GM23338 (cell line): ENCODE results near the gene CDC14A. TPM values are rescaled to one million over a fixed set of nuclear protein-coding genes. Genes with fewer than 3 reads are reported as not detected.
A peak's percentile ranks its signal among the peaks of the same experiment; 100 is the strongest.

Source experiments
- ATAC-seq: fragments of 200-7000 bp; cut with Tn5 transposase; 3 replicates; pipeline ENCODE4 v1.9.1; 2020
- DNase-seq: peaks from one replicate; pipeline ENCODE4 v3.0.0-alpha.2; 2015; ENCODE audit warnings: low spot score
- H2AFZ ChIP-seq: fragments of 200-600 bp; sonication (generic); 2 replicates; pipeline ENCODE4 v1.8.0; 2016; ENCODE audit warnings: antibody characterized with exemption, mild to moderate bottlenecking, moderate library complexity
- H3F3A ChIP-seq: fragments of 200-600 bp; sonication (generic); replicated peaks from 2 replicates; pipeline ENCODE4 v1.8.0; 2017; ENCODE audit warnings: antibody characterized with exemption, mixed run types, low read depth
- H3K27ac ChIP-seq: fragments of 200-600 bp; sonication (generic); 2 replicates; pipeline ENCODE4 v1.6.1; 2016; ENCODE audit warnings: low read depth
- H3K27me3 ChIP-seq: fragments of 200-600 bp; sonication (generic); 2 replicates; pipeline ENCODE4 v1.8.0; 2016; ENCODE audit warnings: mild to moderate bottlenecking, mixed run types, moderate library complexity; ENCODE audit not compliant: insufficient read depth
- H3K36me3 ChIP-seq: fragments of 200-600 bp; sonication (generic); 2 replicates; pipeline ENCODE4 v1.8.0; 2016; ENCODE audit warnings: mild to moderate bottlenecking; ENCODE audit not compliant: insufficient read depth
- H3K4me1 ChIP-seq: fragments of 200-600 bp; sonication (generic); 2 replicates; pipeline ENCODE4 v1.8.0; 2016; ENCODE audit warnings: mild to moderate bottlenecking, moderate library complexity; ENCODE audit not compliant: insufficient read depth
- H3K4me2 ChIP-seq: fragments of 200-600 bp; sonication (generic); 2 replicates; pipeline ENCODE4 v1.7.1; 2017; ENCODE audit warnings: mixed run types
- H3K4me3 ChIP-seq: fragments of 200-600 bp; sonication (generic); 2 replicates; pipeline ENCODE4 v1.6.1; 2016; ENCODE audit warnings: mixed run types
- H3K79me2 ChIP-seq: fragments of 200-600 bp; sonication (generic); replicated peaks from 2 replicates; pipeline ENCODE4 v1.8.0; 2017; ENCODE audit warnings: mild to moderate bottlenecking; ENCODE audit not compliant: insufficient read depth
- H3K9me2 ChIP-seq: fragments of 200-600 bp; sonication (generic); 2 replicates; pipeline ENCODE4 v1.8.0; 2017; ENCODE audit not compliant: insufficient read depth
- H4K20me1 ChIP-seq: fragments of 200-600 bp; sonication (generic); replicated peaks from 2 replicates; pipeline ENCODE4 v1.8.0; 2017; ENCODE audit warnings: mild to moderate bottlenecking; ENCODE audit not compliant: insufficient read depth
- H3K27ac Mint-ChIP-seq: 2 replicates; pipeline ENCODE4 v1.8.0; 2020; ENCODE audit warnings: inconsistent platforms, mild to moderate bottlenecking, moderate library complexity, mixed read lengths
- H3K27me3 Mint-ChIP-seq: 3 replicates; pipeline ENCODE4 v1.8.0; 2022; ENCODE audit warnings: low read depth, mild to moderate bottlenecking, moderate library complexity, mixed read lengths, inconsistent platforms; ENCODE audit not compliant: insufficient read depth, poor library complexity
- H3K36me3 Mint-ChIP-seq: 3 replicates; pipeline ENCODE4 v1.8.0; 2021; ENCODE audit warnings: low read depth, mild to moderate bottlenecking, inconsistent platforms, moderate library complexity, mixed read lengths
- H3K4me1 Mint-ChIP-seq: 3 replicates; pipeline ENCODE4 v1.8.0; 2020; ENCODE audit warnings: mild to moderate bottlenecking, inconsistent platforms, mixed read lengths
- H3K4me3 Mint-ChIP-seq: 3 replicates; pipeline ENCODE4 v1.8.0; 2021; ENCODE audit warnings: moderate library complexity, mild to moderate bottlenecking, inconsistent platforms, mixed read lengths
- H3K9me3 Mint-ChIP-seq: 3 replicates; pipeline ENCODE4 v1.8.0; 2020; ENCODE audit warnings: moderate library complexity, mild to moderate bottlenecking, inconsistent platforms, mixed read lengths
- polyA plus RNA-seq: library from polyadenylated mRNA; unstranded; fragments of >200 nt; fragmentation: Nextera tagmentation; extraction: Ambion mirVana; gene quantifications from 2 replicates; pipeline ENCODE4 v1.2.1, GENCODE V29; 2016
- total RNA-seq: library from RNA; depleted of rRNA; stranded (reverse); fragments of >200 nt; shearing (Covaris generic); gene quantifications from 2 replicates; pipeline ENCODE4 v1.2.3, GENCODE V29; 2014
- TF ChIP-seq, protein P1 (sequence below), 2 experiments: fragments of 200-600 bp in 1 of 2; sonication (generic) in 1 of 2; conservative IDR thresholded peaks; 2 replicates each; pipeline versions ENCODE4 v1.5.1 to v1.6.1; 2016 to 2017; ENCODE audit warnings: antibody characterized with exemption in 2 of 2, low read depth in 2 of 2, mild to moderate bottlenecking in 2 of 2, moderate library complexity in 1 of 2
- TF ChIP-seq, protein P2 (sequence below): fragments of 250-450 bp; sonication (Bioruptor Pico); IDR thresholded peaks from 2 replicates; pipeline ENCODE4 v1.5.0; 2020; ENCODE audit warnings: mild to moderate bottlenecking, moderate library complexity

The CDC14A gene
- total and polyA plus RNA-seq, 2 experiments from 2014 or later, result 11.1 to 20.8 TPM

- no peak overlapping the region for H3K4me2 ChIP-seq
- H3K4me3 ChIP-seq, result no peak overlapping the region
- no peaks in the 10 kb centered on the region for H3K9me2 ChIP-seq
- DNase-seq (no peak), ATAC-seq (no peak)
- no peaks in the 10 kb centered on the region for H3K27me3 ChIP-seq
- no peak overlapping the region for H3K27ac ChIP-seq
- no peaks in the 10 kb centered on the region for H4K20me1 ChIP-seq
- H3K79me2 ChIP-seq, result no peaks in the 10 kb centered on the region
- TF ChIP-seq, protein P1, sequence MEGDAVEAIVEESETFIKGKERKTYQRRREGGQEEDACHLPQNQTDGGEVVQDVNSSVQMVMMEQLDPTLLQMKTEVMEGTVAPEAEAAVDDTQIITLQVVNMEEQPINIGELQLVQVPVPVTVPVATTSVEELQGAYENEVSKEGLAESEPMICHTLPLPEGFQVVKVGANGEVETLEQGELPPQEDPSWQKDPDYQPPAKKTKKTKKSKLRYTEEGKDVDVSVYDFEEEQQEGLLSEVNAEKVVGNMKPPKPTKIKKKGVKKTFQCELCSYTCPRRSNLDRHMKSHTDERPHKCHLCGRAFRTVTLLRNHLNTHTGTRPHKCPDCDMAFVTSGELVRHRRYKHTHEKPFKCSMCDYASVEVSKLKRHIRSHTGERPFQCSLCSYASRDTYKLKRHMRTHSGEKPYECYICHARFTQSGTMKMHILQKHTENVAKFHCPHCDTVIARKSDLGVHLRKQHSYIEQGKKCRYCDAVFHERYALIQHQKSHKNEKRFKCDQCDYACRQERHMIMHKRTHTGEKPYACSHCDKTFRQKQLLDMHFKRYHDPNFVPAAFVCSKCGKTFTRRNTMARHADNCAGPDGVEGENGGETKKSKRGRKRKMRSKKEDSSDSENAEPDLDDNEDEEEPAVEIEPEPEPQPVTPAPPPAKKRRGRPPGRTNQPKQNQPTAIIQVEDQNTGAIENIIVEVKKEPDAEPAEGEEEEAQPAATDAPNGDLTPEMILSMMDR (conservative IDR thresholded peaks at IDR 0.05; ENCODE audit: low read depth in 2 of 2), result peak in 1 of 2 experiments; percentile 32; a peak in 2 of 4 replicates
- TF ChIP-seq, protein P2, sequence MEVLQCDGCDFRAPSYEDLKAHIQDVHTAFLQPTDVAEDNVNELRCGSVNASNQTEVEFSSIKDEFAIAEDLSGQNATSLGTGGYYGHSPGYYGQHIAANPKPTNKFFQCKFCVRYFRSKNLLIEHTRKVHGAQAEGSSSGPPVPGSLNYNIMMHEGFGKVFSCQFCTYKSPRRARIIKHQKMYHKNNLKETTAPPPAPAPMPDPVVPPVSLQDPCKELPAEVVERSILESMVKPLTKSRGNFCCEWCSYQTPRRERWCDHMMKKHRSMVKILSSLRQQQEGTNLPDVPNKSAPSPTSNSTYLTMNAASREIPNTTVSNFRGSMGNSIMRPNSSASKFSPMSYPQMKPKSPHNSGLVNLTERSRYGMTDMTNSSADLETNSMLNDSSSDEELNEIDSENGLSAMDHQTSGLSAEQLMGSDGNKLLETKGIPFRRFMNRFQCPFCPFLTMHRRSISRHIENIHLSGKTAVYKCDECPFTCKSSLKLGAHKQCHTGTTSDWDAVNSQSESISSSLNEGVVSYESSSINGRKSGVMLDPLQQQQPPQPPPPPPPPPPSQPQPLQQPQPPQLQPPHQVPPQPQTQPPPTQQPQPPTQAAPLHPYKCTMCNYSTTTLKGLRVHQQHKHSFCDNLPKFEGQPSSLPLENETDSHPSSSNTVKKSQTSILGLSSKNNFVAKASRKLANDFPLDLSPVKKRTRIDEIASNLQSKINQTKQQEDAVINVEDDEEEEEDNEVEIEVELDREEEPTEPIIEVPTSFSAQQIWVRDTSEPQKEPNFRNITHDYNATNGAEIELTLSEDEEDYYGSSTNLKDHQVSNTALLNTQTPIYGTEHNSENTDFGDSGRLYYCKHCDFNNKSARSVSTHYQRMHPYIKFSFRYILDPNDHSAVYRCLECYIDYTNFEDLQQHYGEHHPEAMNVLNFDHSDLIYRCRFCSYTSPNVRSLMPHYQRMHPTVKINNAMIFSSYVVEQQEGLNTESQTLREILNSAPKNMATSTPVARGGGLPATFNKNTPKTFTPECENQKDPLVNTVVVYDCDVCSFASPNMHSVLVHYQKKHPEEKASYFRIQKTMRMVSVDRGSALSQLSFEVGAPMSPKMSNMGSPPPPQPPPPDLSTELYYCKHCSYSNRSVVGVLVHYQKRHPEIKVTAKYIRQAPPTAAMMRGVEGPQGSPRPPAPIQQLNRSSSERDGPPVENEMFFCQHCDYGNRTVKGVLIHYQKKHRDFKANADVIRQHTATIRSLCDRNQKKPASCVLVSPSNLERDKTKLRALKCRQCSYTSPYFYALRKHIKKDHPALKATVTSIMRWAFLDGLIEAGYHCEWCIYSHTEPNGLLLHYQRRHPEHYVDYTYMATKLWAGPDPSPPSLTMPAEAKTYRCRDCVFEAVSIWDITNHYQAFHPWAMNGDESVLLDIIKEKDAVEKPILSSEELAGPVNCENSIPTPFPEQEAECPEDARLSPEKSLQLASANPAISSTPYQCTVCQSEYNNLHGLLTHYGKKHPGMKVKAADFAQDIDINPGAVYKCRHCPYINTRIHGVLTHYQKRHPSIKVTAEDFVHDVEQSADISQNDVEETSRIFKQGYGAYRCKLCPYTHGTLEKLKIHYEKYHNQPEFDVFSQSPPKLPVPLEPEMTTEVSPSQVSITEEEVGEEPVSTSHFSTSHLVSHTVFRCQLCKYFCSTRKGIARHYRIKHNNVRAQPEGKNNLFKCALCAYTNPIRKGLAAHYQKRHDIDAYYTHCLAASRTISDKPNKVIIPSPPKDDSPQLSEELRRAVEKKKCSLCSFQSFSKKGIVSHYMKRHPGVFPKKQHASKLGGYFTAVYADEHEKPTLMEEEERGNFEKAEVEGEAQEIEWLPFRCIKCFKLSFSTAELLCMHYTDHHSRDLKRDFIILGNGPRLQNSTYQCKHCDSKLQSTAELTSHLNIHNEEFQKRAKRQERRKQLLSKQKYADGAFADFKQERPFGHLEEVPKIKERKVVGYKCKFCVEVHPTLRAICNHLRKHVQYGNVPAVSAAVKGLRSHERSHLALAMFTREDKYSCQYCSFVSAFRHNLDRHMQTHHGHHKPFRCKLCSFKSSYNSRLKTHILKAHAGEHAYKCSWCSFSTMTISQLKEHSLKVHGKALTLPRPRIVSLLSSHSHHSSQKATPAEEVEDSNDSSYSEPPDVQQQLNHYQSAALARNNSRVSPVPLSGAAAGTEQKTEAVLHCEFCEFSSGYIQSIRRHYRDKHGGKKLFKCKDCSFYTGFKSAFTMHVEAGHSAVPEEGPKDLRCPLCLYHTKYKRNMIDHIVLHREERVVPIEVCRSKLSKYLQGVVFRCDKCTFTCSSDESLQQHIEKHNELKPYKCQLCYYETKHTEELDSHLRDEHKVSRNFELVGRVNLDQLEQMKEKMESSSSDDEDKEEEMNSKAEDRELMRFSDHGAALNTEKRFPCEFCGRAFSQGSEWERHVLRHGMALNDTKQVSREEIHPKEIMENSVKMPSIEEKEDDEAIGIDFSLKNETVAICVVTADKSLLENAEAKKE (CRISPR knock-in tag), result no peak
- no peak overlapping the region for H3K4me3 Mint-ChIP-seq
- H3K27me3 Mint-ChIP-seq, result peaks cover 6% of the 10 kb centered on the region
- H2AFZ ChIP-seq, result no peak overlapping the region
- H3K36me3 ChIP-seq, result peaks cover 6% of the 10 kb centered on the region; the same call in 1 of the 2 replicates
- no peaks in the 10 kb centered on the region for H3F3A ChIP-seq
- H3K27ac Mint-ChIP-seq, result no peak overlapping the region
- peaks cover 31% of the 10 kb centered on the region for H3K9me3 Mint-ChIP-seq
- peaks cover 12% of the 10 kb centered on the region for H3K4me1 ChIP-seq
- peaks cover 24% of the 10 kb centered on the region for H3K4me1 Mint-ChIP-seq
- peaks cover 23% of the 10 kb centered on the region for H3K36me3 Mint-ChIP-seq
Observed at GRCh38 chr1:100320311-100321099, 31.8 kb upstream of the CDC14A start.
